HCT116 (cell line): ENCODE data around the gene RARS2. TPM values are rescaled to one million over a fixed set of nuclear protein-coding genes. Genes with fewer than 3 reads are reported as not detected.

Source experiments
- ATAC-seq: fragments of 200-7000 bp; cut with Tn5 transposase; 2 replicates; pipeline ENCODE4 v1.9.1; 2020; ENCODE audit warnings: mild to moderate bottlenecking, moderate library complexity
- BruUV-seq: library from RNA; stranded (reverse); fragments of 400-500 nt; replicated peaks from 2 replicates; lab custom pipeline; 2021; lab: Mats Ljungman, UMichigan
- CTCF ChIA-PET: fragments of 300-600 bp; sonication (Branson Sonifier 250); formaldehyde crosslinking; loops from one replicate; lab custom pipeline; 2021; ENCODE audit warnings: antibody characterized with exemption; lab: Charles Lee
- POLR2A ChIA-PET: fragments of 300-600, 350-600 bp; sonication (Branson Sonifier 250); formaldehyde crosslinking; loops from one replicate; lab custom pipeline; 2021; ENCODE audit warnings: antibody characterized with exemption; lab: Charles Lee
- RAD21 ChIA-PET, 2 experiments: fragments of 300-600 bp; sonication (Branson Sonifier 250); formaldehyde crosslinking; loops; one replicate each; lab custom pipeline; 2023; ENCODE audit warnings: low total read pairs in 2 of 2; ENCODE audit not compliant: uncharacterized antibody in 2 of 2, unreplicated experiment in 2 of 2, low non-redundant PET in 1 of 2; lab: Charles Lee
- DNase-seq: peaks from one replicate; pipeline ENCODE4 v3.0.0-alpha.2; 2010; ENCODE audit warnings: low read depth, low spot score
- H2AFZ ChIP-seq: fragments of 200-600 bp; shearing (Covaris generic), sonication (generic); 2 replicates; pipeline ENCODE4 v1.6.1; 2017; ENCODE audit warnings: low read depth, mixed run types, mixed read lengths, antibody characterized with exemption, low read length; ENCODE audit not compliant: poor library complexity, severe bottlenecking
- H3K27ac ChIP-seq: 2 replicates; pipeline ENCODE4 v1.5.1; 2012; ENCODE audit warnings: low read depth, low read length
- H3K27me3 ChIP-seq: fragments of 200-600 bp; sonication (generic); 2 replicates; pipeline ENCODE4 v1.6.1; 2016; ENCODE audit warnings: mixed run types, low read length, mixed read lengths; ENCODE audit not compliant: insufficient read depth
- H3K36me3 ChIP-seq, 2 experiments: fragments of 200-500 bp in 1 of 2; fragments of 200-600 bp in 1 of 2; sonication (Bioruptor generic) in 1 of 2; sonication (generic) in 1 of 2; 2 replicates each; pipeline versions ENCODE4 v1.5.1 to v1.6.1; 2014 to 2016; ENCODE audit warnings: low read length in 2 of 2, inconsistent platforms in 1 of 2, mixed read lengths in 1 of 2, mixed run types in 1 of 2; ENCODE audit not compliant: insufficient read depth in 2 of 2, control insufficient read depth in 1 of 2
- H3K4me1 ChIP-seq, 2 experiments: fragments of 200-600 bp in 1 of 2; sonication (generic) in 1 of 2; 2 replicates each; pipeline versions ENCODE4 v1.5.1 to v1.6.1; 2012 to 2017; ENCODE audit warnings: low read length in 2 of 2, inconsistent platforms in 1 of 2, mild to moderate bottlenecking in 1 of 2, mixed read lengths in 1 of 2, mixed run types in 1 of 2, moderate library complexity in 1 of 2; ENCODE audit not compliant: insufficient read depth in 2 of 2, control insufficient read depth in 1 of 2
- H3K4me2 ChIP-seq: fragments of 200-600 bp; sonication (generic); 2 replicates; pipeline ENCODE4 v1.6.1; 2017; ENCODE audit warnings: mixed run types, low read length, mixed read lengths
- H3K4me3 ChIP-seq, 2 experiments: fragments of 200-600 bp in 1 of 2; sonication (generic) in 1 of 2; replicated peaks in 1 of 2; 2 replicates each; pipeline ENCODE4 v1.5.1; 2011 to 2016; ENCODE audit warnings: low read length in 2 of 2, control low read depth in 1 of 2, low read depth in 1 of 2, mild to moderate bottlenecking in 1 of 2, mixed read lengths in 1 of 2, mixed run types in 1 of 2
- H3K79me2 ChIP-seq: fragments of 200-600 bp; sonication (generic); 2 replicates; pipeline ENCODE4 v1.6.1; 2017; ENCODE audit warnings: mild to moderate bottlenecking, mixed run types, low read length, moderate library complexity, mixed read lengths; ENCODE audit not compliant: insufficient read depth
- H3K9ac ChIP-seq: fragments of 200-600 bp; sonication (generic); 2 replicates; pipeline ENCODE4 v1.6.1; 2016; ENCODE audit warnings: low read length, mixed read lengths
- H3K9me2 ChIP-seq: fragments of 200-600 bp; sonication (generic), shearing (Covaris generic); 2 replicates; pipeline ENCODE4 v1.6.1; 2017; ENCODE audit warnings: mixed run types, mild to moderate bottlenecking, moderate library complexity; ENCODE audit not compliant: insufficient read depth
- H3K9me3 ChIP-seq, 2 experiments: fragments of 200-500 bp in 1 of 2; fragments of 200-600 bp in 1 of 2; sonication (Bioruptor generic) in 1 of 2; sonication (generic) in 1 of 2; 2 replicates each; pipeline ENCODE4 v1.6.1; 2014 to 2017; ENCODE audit warnings: low read length in 2 of 2, mixed read lengths in 2 of 2, inconsistent platforms in 1 of 2, low read depth in 1 of 2, mild to moderate bottlenecking in 1 of 2, mixed run types in 1 of 2, moderate library complexity in 1 of 2; ENCODE audit not compliant: control insufficient read depth in 1 of 2, insufficient read depth in 1 of 2
- H4K20me1 ChIP-seq: fragments of 200-600 bp; sonication (generic), shearing (Covaris generic); 2 replicates; pipeline ENCODE4 v1.6.1; 2017; ENCODE audit warnings: mixed run types, mild to moderate bottlenecking, moderate library complexity; ENCODE audit not compliant: insufficient read depth
- CBX3 ChIP-seq: IDR thresholded peaks from 2 replicates; pipeline ENCODE4 v1.6.1; 2012; ENCODE audit warnings: low read depth
- CTCF ChIP-seq, 3 experiments: fragments of 200-600 bp in 1 of 3; sonication (generic) in 1 of 3; IDR thresholded peaks in 2 of 3; conservative IDR thresholded peaks in 1 of 3; 2 replicates each; pipeline ENCODE4 v1.5.1; 2012 to 2017; ENCODE audit warnings: low read depth in 2 of 3, low read length in 2 of 3, antibody characterized with exemption in 1 of 3, borderline replicate concordance in 1 of 3, control low read depth in 1 of 3, mild to moderate bottlenecking in 1 of 3, mixed read lengths in 1 of 3, mixed run types in 1 of 3, moderate library complexity in 1 of 3; ENCODE audit not compliant: insufficient read depth in 1 of 3
- EGR1 ChIP-seq: IDR thresholded peaks from 2 replicates; pipeline ENCODE4 v1.6.1; 2012; ENCODE audit warnings: low read depth
- ELF1 ChIP-seq: IDR thresholded peaks from 2 replicates; pipeline ENCODE4 v1.6.1; 2012; ENCODE audit warnings: low read depth, borderline replicate concordance
- EZH2phosphoT487 ChIP-seq: fragments of 200-600 bp; IDR thresholded peaks from 2 replicates; pipeline ENCODE4 v1.6.1; 2018; ENCODE audit warnings: antibody characterized with exemption, borderline replicate concordance
- FOSL1 ChIP-seq: IDR thresholded peaks from 2 replicates; pipeline ENCODE4 v1.6.1; 2012; ENCODE audit warnings: low read depth
- JUND ChIP-seq: IDR thresholded peaks from 2 replicates; pipeline ENCODE4 v1.6.1; 2012
- POLR2AphosphoS5 ChIP-seq: IDR thresholded peaks from 2 replicates; pipeline ENCODE4 v1.6.1; 2011; ENCODE audit warnings: mild to moderate bottlenecking, low read depth, low read length, moderate library complexity
- RAD21 ChIP-seq: IDR thresholded peaks from 2 replicates; pipeline ENCODE4 v1.6.1; 2012; ENCODE audit warnings: low read depth, mild to moderate bottlenecking
- REST ChIP-seq: IDR thresholded peaks from 2 replicates; pipeline ENCODE4 v1.6.1; 2012; ENCODE audit warnings: low read depth
- SIN3A ChIP-seq: IDR thresholded peaks from 2 replicates; pipeline ENCODE4 v1.6.1; 2012; ENCODE audit warnings: low read depth
- SP1 ChIP-seq: IDR thresholded peaks from 2 replicates; pipeline ENCODE4 v1.6.1; 2012; ENCODE audit warnings: low read depth
- SRF ChIP-seq: IDR thresholded peaks from 2 replicates; pipeline ENCODE4 v1.6.1; 2012; ENCODE audit warnings: low read depth
- TCF7L2 ChIP-seq: IDR thresholded peaks from 2 replicates; pipeline ENCODE4 v1.7.0; 2011; ENCODE audit warnings: borderline replicate concordance, inconsistent platforms; ENCODE audit not compliant: insufficient read depth, insufficient read length; ENCODE audit errors: extremely low read depth
- ZBTB33 ChIP-seq: IDR thresholded peaks from 2 replicates; pipeline ENCODE4 v1.6.1; 2011; ENCODE audit warnings: mild to moderate bottlenecking, low read length, moderate library complexity; ENCODE audit not compliant: insufficient replicate concordance; ENCODE audit errors: extremely low read depth
- ZFX ChIP-seq: fragments of 450-650 bp; IDR thresholded peaks from 2 replicates; pipeline ENCODE4 v1.6.1; 2017
- ZNF274 ChIP-seq: fragments of 200-500 bp; sonication (Bioruptor generic); IDR thresholded peaks from 2 replicates; pipeline ENCODE4 v1.6.1; 2014; ENCODE audit warnings: mild to moderate bottlenecking, low read depth, low read length, inconsistent platforms
- intact Hi-C: fragments of 100-400 bp; cut with micrococcal nuclease; formaldehyde crosslinking; loops from 2 replicates; pipeline ENCODE4 v1.10.0; 2022
- total RNA-seq: library from RNA; stranded (reverse); gene quantifications from one replicate; pipeline ENCODE4 v1.2.1, GENCODE V29; 2021; ENCODE audit not compliant: unreplicated experiment

RARS2 gene
- total RNA-seq, 1 experiment from 2014 or later = 34.8 TPM

- TF ChIP-seq CTCF (IDR thresholded peaks at IDR 0.05 in 2 of 3, conservative IDR thresholded peaks at IDR 0.05 in 1 of 3; ENCODE audit: borderline replicate concordance in 1 of 3, insufficient read depth in 1 of 3, low read depth in 2 of 3, low read length in 2 of 3) = no peak
- TF ChIP-seq, all 23 proteins: peak for 0
Observed at GRCh38 chr6:87538510-87539260, 51.1 kb downstream of the RARS2 start (continued).

GRCh38 chr6:87534377-87535047 is 55.3 kb downstream of the RARS2 start:
- H4K20me1 ChIP-seq = no peaks in the 10 kb centered on the region
- intact Hi-C loops = no loop called here
- ChIA-PET RAD21 (no interaction called here), CTCF (no interaction called here), POLR2A (no interaction called here)
- no peak overlapping the region for H3K9ac ChIP-seq
- no peaks in the 10 kb centered on the region for H3K27me3 ChIP-seq
- H3K4me3 ChIP-seq = no peak overlapping the region
- H3K79me2 ChIP-seq = no peaks in the 10 kb centered on the region
- peaks cover 0 to 4% of the 10 kb centered on the region in 2 experiments; a peak in 1 of 4 replicates for H3K9me3 ChIP-seq
- no peak overlapping the region for H3K4me2 ChIP-seq
- H3K27ac ChIP-seq = no peak overlapping the region
- peaks cover 0 to 13% of the 10 kb centered on the region in 2 experiments; a peak in 2 of 4 replicates for H3K36me3 ChIP-seq
- ATAC-seq = no peak
- H3K9me2 ChIP-seq = no peaks in the 10 kb centered on the region
- no peak for DNase-seq
- BruUV-seq = no TSS peak
- H3K4me1 ChIP-seq = no peaks in the 10 kb centered on the region
- no peak overlapping the region for H2AFZ ChIP-seq
- no peak for TF ChIP-seq POLR2AphosphoS5
- no peak for TF ChIP-seq ZFX
- TF ChIP-seq SRF = no peak
- no peak for TF ChIP-seq SP1
- TF ChIP-seq CBX3 = no peak
- no peak for TF ChIP-seq ZNF274
- TF ChIP-seq ZBTB33 = no peak
- no peak for TF ChIP-seq JUND
- TF ChIP-seq FOSL1 = no peak
- no peak for TF ChIP-seq EGR1
- TF ChIP-seq ELF1 = no peak
- no peak for TF ChIP-seq RAD21
- no peak for TF ChIP-seq EZH2phosphoT487
- no peak for TF ChIP-seq SIN3A
- no peak for TF ChIP-seq TCF7L2
- no peak for TF ChIP-seq REST
